Dendritic cell treated with granulocyte-macrophage colony-stimulating factor and Interleukin-4, amounts not matched to agents 40 ng/mL and 50 ng/mL, for 4 days (primary cell): ENCODE results near the gene C1GALT1.
A peak's percentile ranks its signal among the peaks of the same experiment; 100 is the strongest.
"Not testable (repeated sequence)": the region's sequence is repeated elsewhere in the genome, so short reads cannot be mapped to it uniquely, and the experiment has no call there.

Source experiments
- H3K27ac Mint-ChIP-seq: one replicate; pipeline ENCODE4 v1.8.0; 2022; ENCODE audit warnings: mild to moderate bottlenecking, mixed read lengths
- H3K27me3 Mint-ChIP-seq: one replicate; pipeline ENCODE4 v1.8.0; 2022; ENCODE audit warnings: mild to moderate bottlenecking, mixed read lengths
- H3K36me3 Mint-ChIP-seq: one replicate; pipeline ENCODE4 v1.8.0; 2022; ENCODE audit warnings: low read depth, mixed read lengths
- H3K4me1 Mint-ChIP-seq: one replicate; pipeline ENCODE4 v1.8.0; 2022; ENCODE audit warnings: low read depth, mixed read lengths
- H3K4me3 Mint-ChIP-seq: one replicate; pipeline ENCODE4 v1.8.0; 2022; ENCODE audit warnings: mild to moderate bottlenecking, moderate library complexity, mixed read lengths
- H3K9me3 Mint-ChIP-seq: one replicate; pipeline ENCODE4 v1.8.0; 2022; ENCODE audit warnings: mixed read lengths
- intact Hi-C: fragments of 100-400 bp; cut with micrococcal nuclease; formaldehyde crosslinking; loops from one replicate; pipeline ENCODE4 v1.15.0; 2022

Gene C1GALT1

DNA sequence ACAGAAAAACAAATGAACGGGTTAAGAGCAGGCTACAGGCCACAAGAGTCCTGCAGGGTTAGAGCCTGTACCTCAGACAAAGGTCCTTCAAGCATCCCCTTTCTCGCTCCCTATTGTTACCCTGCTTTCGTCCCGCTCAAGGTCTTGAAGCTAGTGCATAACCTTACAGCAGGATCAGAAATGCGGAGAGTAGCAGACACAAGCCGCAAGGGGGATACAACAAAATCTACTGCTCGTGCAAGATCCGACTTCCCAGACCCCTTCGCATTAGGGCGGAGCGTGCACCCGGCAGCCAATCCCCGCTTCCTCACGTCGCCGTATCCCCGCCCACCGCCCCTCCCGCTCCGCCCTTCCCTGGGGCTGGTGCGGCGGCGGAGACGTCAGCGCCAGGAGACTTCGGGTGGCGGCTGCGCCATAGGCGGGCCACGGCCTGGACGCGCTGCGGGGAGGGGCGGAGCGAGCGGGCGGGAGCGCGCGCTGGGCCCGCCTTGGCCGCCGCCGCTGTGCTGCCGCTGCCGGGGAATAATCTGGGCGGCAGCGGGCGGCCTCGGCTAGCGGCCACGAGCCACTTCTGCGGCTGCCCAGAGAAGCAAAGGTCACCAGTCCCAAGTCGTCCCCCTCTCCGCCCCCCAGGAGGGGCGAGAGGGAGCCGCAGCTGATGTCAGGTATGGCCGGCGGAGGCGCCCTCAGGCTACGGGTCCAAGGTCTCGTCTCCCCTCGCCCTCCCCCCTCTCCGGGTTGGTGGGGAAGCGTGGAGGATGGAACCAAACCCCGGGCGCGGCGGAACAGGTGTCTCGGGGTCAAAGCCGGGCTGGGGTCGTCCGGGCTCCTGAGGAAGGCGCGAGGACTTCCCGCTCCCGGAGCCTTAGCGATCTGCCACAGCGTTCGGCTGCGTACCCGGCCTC is at the start of gene C1GALT1:
Gene C1GALT1 (plus strand): TSS at position 389 of the 905 bp plus-strand sequence. CDS start 51,776 bp downstream, outside the sequence.
- H3K27me3 Mint-ChIP-seq, result no peaks in the 10 kb centered on the region
- H3K36me3 Mint-ChIP-seq, result no peaks in the 10 kb centered on the region
- H3K4me3 Mint-ChIP-seq, result peak within 1 kb of the TSS; percentile 76

DNA sequence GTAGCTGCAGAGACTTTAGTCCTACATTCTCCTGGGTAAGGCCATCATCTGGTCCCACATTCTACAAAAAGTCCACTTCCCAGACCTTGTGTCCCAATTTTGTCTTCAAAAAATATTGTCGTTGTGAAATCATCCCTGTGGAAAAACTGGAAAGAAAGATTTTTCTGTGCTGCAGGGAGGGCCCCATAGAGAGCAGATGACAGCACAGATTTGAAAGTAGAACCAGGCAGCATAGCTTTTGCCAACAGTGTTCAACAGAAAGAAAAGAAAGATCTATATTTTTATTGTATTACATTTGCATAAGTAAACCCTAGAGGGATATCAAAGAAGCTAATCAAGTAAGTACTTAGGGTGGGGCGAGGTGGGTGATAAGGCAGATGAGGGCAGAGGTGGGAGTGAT is 48.3 kb upstream of the C1GALT1 start:
- H3K9me3 Mint-ChIP-seq, result peaks cover 18% of the 10 kb centered on the region
- intact Hi-C loops, result no loop called here
- H3K4me3 Mint-ChIP-seq, result no peak overlapping the region
- H3K27ac Mint-ChIP-seq, result no peak overlapping the region
- no peaks in the 10 kb centered on the region for H3K4me1 Mint-ChIP-seq
- no peaks in the 10 kb centered on the region for H3K36me3 Mint-ChIP-seq
- no peaks in the 10 kb centered on the region for H3K27me3 Mint-ChIP-seq

More for the DNA sequence above, at the start of gene C1GALT1:
- H3K27ac Mint-ChIP-seq, result peak within 1 kb of the TSS; percentile 98
- H3K4me1 Mint-ChIP-seq, result peaks cover 14% of the 10 kb centered on the region
- intact Hi-C loops, result loop anchor here (5.0 kb wide), 4 partner anchors 70 to 785 kb away; partner anchors contain the start of genes GLCCI1 and MIOS
- no peaks in the 10 kb centered on the region for H3K9me3 Mint-ChIP-seq

DNA sequence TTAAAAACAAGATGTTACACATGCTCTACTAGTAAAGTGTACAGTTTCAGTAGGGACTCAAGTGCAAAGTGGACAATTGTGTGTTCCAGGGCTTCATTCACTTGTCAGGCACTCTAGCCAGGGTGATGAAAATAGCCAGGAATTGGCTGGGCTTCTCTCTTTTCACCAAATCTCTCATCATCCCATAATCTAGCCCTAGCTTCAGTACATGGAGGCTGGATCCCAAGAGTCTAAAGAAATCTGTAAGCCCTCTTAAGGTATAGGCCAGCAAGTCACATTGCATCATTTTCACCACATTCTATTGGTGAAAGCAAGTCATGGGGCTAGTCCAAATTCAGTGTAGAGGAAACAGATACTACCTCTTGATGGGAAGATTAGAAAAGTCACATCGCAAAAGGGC is 47.3 kb upstream of the C1GALT1 start:
- no peaks in the 10 kb centered on the region for H3K4me1 Mint-ChIP-seq
- peaks cover 18% of the 10 kb centered on the region for H3K9me3 Mint-ChIP-seq
- no peak overlapping the region for H3K27ac Mint-ChIP-seq
- H3K4me3 Mint-ChIP-seq, result no peak overlapping the region
- no peaks in the 10 kb centered on the region for H3K27me3 Mint-ChIP-seq
- intact Hi-C loops, result no loop called here
- H3K36me3 Mint-ChIP-seq, result no peaks in the 10 kb centered on the region

DNA sequence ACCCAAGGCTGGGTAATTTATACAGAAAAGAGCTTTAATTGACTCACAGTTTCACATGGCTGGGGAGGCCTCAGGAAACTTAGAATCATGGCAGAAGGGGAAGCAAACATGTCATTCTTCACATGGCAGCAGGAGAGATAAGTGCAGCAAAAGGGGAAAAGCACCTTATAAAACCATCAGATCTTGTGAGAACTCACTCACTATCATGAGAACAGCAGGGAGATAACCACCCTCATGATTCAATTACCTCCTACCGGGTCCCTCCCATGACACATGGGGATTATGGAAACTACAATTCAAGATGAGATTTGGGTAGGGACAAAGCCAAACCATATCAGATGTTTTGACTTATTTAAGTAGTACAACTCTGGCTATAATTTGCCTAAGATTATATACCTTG is 46.4 kb upstream of the C1GALT1 start:
- H3K27ac Mint-ChIP-seq, H3K36me3 Mint-ChIP-seq, intact Hi-C loops, H3K4me3 Mint-ChIP-seq, H3K27me3 Mint-ChIP-seq, H3K4me1 Mint-ChIP-seq: not testable (repeated sequence)
- peaks cover 18% of the 10 kb centered on the region for H3K9me3 Mint-ChIP-seq

DNA sequence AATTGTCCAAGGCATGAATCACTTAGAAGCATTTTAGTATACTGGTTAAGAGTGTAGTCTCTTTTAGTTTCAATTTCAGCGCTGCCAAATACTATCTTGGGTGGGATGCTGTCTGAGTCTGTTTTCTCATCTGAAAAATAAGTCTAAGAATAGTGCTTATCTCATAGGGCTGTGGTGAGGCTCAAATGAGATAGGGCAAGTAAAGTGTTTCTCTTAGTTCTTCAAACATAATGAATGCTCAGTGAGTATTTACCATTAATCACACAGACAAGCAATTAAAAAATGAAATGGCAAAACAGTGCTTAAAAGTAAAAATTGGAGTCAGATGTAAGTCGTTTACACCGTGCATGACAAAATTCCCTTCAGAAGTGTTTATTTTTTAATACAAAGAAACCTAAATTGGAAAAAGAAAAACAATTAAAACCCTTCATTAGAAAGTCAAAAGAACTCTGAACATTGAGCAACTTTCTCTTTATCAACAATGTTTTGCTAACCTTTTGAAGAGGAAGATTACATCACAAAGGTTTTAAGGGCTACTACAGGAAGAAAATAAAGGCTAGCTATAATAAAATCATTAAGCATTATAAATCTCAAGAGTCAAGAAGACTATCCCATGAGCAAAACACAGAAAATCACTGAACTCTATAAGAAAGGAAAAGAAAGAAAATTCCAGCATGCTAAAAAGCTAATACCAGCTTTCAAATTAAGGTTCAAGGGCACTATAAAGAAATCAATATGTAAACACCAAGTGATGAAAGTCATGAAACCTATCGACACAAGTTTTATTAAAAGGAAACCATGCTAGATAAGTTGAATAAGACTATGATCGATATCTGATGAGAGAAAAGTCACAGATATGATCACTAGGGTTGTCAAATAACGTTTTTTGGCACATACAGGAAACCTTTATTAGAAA is 45.6 kb upstream of the C1GALT1 start:
- Mint-ChIP-seq H3K27ac (no peak overlapping the region), H3K9me3 (peaks cover 18% of the 10 kb centered on the region), H3K4me1 (no peaks in the 10 kb centered on the region), H3K4me3 (no peak overlapping the region), H3K27me3 (no peaks in the 10 kb centered on the region), H3K36me3 (no peaks in the 10 kb centered on the region)
- intact Hi-C loops, result no loop called here

DNA sequence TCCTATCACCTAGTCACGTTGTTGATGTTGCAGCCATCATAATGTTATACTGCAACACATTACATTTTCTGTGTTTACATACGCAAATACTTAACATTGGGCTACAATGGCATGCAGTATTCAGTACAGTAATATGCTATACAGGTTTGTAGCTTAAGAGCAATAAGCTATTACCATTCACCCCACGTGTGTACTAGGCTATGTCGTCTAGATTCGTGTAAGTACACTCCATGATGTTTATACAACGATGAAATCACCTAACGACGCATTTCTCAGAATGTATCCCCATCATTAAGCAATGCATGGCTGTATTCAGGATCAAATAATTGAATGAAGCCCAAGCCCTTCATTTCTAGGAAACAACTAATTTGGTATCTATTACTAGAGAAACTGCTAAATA is 43.4 kb upstream of the C1GALT1 start:
- Mint-ChIP-seq H3K27ac (no peak overlapping the region), H3K4me1 (no peaks in the 10 kb centered on the region), H3K27me3 (no peaks in the 10 kb centered on the region), H3K36me3 (no peaks in the 10 kb centered on the region), H3K9me3 (peaks cover 30% of the 10 kb centered on the region), H3K4me3 (no peak overlapping the region)
- intact Hi-C loops, result no loop called here

DNA sequence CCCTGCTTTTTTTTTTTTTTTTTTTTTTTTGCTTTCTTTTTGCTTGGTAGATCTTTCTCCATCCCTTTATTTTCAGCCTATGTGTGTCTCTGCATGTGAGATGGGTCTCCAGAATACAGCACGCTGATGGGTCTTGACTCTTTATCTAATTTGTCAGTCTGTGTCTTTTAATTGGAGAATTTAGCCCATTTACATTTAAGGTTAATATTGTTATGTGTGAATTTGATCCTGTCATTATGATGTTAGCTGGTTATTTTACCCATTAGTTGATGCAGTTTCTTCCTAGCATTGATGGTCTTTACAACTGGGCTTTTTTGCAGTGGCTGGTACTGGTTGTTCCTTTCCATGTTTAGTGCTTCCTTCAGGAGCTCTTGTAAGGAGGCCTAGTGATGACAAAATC is 38.9 kb upstream of the C1GALT1 start:
- H3K4me1 Mint-ChIP-seq, H3K27me3 Mint-ChIP-seq, H3K4me3 Mint-ChIP-seq, H3K27ac Mint-ChIP-seq, intact Hi-C loops, H3K36me3 Mint-ChIP-seq: not testable (repeated sequence)
- H3K9me3 Mint-ChIP-seq, result peaks cover 20% of the 10 kb centered on the region

DNA sequence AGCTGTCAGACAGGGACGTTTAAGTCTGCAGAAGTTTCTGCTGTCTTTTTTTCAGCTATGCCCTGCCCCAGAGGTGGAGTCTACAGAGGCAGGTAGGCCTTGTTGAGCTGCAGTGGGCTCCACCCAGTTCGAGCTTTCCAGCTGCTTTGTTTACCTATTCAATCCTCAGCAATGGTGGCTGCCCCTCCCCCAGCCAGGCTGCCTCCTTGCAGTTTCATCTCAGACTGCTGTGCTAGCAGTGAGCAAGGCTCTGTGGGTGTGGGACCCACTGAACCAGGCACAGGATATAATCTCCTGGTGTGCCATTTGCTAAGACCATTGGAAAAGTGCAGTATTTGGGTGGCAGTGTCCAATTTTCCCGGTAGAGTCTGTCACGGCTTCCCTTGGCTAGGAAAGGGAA is 37.2 kb upstream of the C1GALT1 start:
- intact Hi-C loops, H3K4me3 Mint-ChIP-seq, H3K4me1 Mint-ChIP-seq, H3K27ac Mint-ChIP-seq, H3K27me3 Mint-ChIP-seq, H3K36me3 Mint-ChIP-seq: not testable (repeated sequence)
- peaks cover 20% of the 10 kb centered on the region for H3K9me3 Mint-ChIP-seq

DNA sequence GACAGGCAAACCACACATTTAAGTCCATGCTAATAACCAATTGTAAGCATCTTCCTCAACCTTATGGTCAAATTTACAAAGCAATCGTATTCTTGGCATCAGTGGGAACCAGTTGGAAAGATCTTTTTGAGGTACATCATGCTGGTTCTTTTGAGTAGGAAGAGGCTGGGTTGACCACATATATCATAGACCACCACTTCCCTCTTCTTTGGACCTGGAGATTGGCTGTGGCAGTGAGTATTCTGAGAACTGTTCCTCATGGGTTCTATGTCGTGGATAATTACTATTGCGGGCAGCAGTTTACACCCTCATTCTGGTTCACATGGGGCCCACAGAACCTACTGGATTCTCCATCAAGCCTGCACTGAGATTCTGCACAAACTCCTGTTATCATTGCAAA is 35.5 kb upstream of the C1GALT1 start:
- intact Hi-C loops, result no loop called here
- no peak overlapping the region for H3K4me3 Mint-ChIP-seq
- H3K27ac Mint-ChIP-seq, result no peak overlapping the region
- peaks cover 20% of the 10 kb centered on the region for H3K9me3 Mint-ChIP-seq
- no peaks in the 10 kb centered on the region for H3K36me3 Mint-ChIP-seq
- H3K27me3 Mint-ChIP-seq, result no peaks in the 10 kb centered on the region
- peaks cover 5% of the 10 kb centered on the region for H3K4me1 Mint-ChIP-seq

DNA sequence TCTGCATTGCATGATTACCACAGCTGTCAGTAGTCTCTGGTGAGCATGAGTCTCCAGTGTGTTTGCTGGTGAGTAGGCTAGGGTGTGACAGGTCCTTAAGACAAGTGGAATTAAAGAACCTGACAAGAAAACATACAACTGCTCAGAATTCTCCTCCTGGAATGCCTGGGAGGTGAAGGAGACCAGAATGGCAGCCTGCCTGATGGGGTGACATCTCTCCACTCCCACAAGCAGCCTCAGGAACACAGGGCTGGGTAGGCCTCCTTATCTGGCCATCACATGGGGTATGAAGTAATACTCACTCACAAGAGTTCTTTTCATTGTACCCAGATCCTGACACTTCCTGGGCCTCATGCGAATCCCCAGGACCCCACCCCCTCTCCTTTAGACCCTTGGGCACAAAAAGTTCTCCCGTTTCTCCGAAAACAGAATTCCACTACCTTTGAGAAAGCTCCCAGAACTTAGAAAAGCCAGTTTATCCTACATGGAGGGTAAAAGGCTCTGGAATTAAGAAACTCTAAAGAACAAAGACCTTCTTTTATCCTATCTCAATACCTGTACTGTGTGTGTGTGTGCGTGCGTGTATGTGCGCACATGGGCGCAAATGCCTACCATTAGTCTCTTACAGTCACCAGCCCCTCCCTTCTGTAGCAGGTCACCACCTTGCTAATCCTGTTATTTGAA is 33.4 kb upstream of the C1GALT1 start:
- H3K27ac Mint-ChIP-seq, result no peak overlapping the region
- peaks cover 2% of the 10 kb centered on the region for H3K36me3 Mint-ChIP-seq
- intact Hi-C loops, result no loop called here
- no peak overlapping the region for H3K4me3 Mint-ChIP-seq
- peaks cover 13% of the 10 kb centered on the region for H3K9me3 Mint-ChIP-seq
- H3K4me1 Mint-ChIP-seq, result peaks cover 5% of the 10 kb centered on the region
- no peaks in the 10 kb centered on the region for H3K27me3 Mint-ChIP-seq

DNA sequence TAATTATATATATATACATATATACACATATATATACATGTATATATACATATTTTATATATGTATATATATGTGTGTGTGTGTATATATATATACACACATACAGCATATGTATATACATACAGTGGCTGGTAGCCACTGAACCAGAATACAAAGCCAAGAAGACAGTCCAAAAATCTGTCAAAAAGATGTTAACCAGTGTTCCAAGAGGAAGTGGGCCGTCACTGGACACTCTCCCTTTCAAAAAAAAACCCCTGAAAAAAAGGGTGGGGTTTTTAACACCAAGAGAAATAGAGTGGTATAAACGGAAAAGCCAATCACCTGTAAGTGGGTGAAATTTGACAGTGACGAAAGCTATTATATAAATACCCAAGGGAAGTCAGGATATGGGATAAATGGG is 31.1 kb upstream of the C1GALT1 start:
- Mint-ChIP-seq H3K27me3 (no peaks in the 10 kb centered on the region), H3K36me3 (peaks cover 10% of the 10 kb centered on the region), H3K9me3 (peaks cover 18% of the 10 kb centered on the region), H3K27ac (no peak overlapping the region), H3K4me1 (peaks cover 5% of the 10 kb centered on the region), H3K4me3 (no peak overlapping the region)
- intact Hi-C loops, result no loop called here

DNA sequence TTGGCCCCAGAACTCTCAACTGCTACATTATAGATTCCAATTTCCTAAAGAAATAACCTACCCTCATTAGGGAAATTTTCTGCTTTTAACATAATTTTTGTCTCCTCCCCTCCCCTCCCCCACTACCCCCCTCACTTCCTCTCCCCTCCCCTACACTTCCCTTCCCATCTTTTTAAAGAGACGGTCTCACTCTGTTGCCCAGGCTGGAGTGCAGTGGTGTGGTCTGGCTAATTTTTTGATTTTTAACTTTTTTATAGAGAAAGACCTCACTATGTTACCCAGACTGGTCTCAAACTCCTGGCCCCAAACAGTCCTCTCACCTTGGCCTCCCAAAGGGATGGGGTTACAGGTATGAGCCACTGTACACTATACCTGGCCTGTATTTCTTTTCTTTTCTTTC is 30.5 kb upstream of the C1GALT1 start:
- Mint-ChIP-seq H3K9me3 (peaks cover 18% of the 10 kb centered on the region), H3K27me3 (no peaks in the 10 kb centered on the region), H3K4me1 (peaks cover 6% of the 10 kb centered on the region), H3K36me3 (peaks cover 10% of the 10 kb centered on the region), H3K4me3 (no peak overlapping the region), H3K27ac (no peak overlapping the region)
- intact Hi-C loops, result no loop called here

DNA sequence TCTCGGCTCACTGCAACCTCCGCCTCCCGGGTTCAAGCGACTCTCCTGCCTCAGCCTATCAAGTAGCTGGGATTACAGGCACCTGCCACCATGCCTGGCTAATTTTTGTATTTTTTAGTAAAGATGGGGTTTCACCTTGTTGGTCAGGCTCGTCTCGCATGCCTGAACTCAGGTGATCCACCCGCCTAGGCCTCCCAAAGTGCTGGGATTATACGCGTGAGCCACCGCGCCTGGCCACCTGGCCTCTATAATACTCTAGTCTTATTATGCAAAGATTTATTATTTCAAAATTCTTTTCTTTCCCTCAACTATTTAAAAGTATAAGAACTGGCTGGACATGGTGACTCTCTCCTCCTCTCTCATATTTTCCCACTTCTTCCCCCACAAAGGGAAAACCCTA is 30.0 kb upstream of the C1GALT1 start:
- Mint-ChIP-seq H3K4me1 (peaks cover 11% of the 10 kb centered on the region), H3K36me3 (peaks cover 10% of the 10 kb centered on the region), H3K4me3 (no peak overlapping the region), H3K9me3 (peaks cover 18% of the 10 kb centered on the region), H3K27me3 (no peaks in the 10 kb centered on the region), H3K27ac (no peak overlapping the region)
- intact Hi-C loops, result no loop called here

DNA sequence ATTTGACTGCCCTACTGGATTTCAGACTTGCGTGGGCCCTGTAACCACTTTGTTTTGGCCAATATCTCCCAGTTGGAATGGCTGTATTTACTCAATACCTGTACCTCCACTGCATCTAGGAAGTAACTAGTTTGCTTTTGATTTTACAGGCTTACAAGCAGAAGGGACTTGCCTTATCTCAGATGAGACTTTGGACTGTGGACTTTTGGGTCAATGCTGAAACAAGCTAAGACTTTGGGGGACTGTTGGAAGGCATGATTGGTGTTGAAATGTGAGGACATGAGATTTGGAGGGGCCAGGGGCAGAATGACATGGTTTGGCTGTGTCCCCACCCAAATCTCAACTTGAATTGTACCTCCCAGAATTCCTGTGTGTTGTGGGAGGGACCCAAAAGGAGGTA is 28.0 kb upstream of the C1GALT1 start:
- Mint-ChIP-seq H3K36me3 (peaks cover 10% of the 10 kb centered on the region), H3K9me3 (peaks cover 18% of the 10 kb centered on the region), H3K4me1 (peaks cover 25% of the 10 kb centered on the region)
- H3K27me3 Mint-ChIP-seq, H3K4me3 Mint-ChIP-seq, H3K27ac Mint-ChIP-seq, intact Hi-C loops: not testable (repeated sequence)
